ENCODE data around the gene PLA2G2C. TPM values are rescaled to one million over a fixed set of nuclear protein-coding genes. Genes with fewer than 3 reads are reported as not detected.
"Not testable (repeated sequence)": the region's sequence is repeated elsewhere in the genome, so short reads cannot be mapped to it uniquely, and the experiment has no call there.

PLA2G2C gene
- under 1 TPM in 3 of 4 donors, not detected in 1; 0.14 to 0.21 (median 0.14) TPM for polyA plus RNA-seq (ENCODE audit: insufficient read length in 4 of 4)

- DNase-seq (ENCODE audit: low read depth in 4 of 4, low spot score in 2 of 4) = peak in 2 of 4 donors; percentile 23 to 47
Measured at GRCh38 chr1:20185834-20186782, at the start of gene PLA2G2C, which contains the start of gene UBXN10. Gene PLA2G2C, minus strand, starts transcription at chr1:20186518. Its CDS starts 9,155 bp downstream, at chr1:20177363. Gene UBXN10, plus strand, starts transcription at chr1:20186096. Its CDS starts 4,466 bp downstream, at chr1:20190562.

- DNase-seq (ENCODE audit: low read depth in 4 of 4, low spot score in 2 of 4) = no peak
Measured at GRCh38 chr1:20234788-20235535, 48.6 kb upstream of the PLA2G2C start.

- no peak for DNase-seq (ENCODE audit: low read depth in 4 of 4, low spot score in 2 of 4)
Measured at GRCh38 chr1:20233866-20234265, 47.5 kb upstream of the PLA2G2C start.

- no peak for DNase-seq (ENCODE audit: low read depth in 4 of 4, low spot score in 2 of 4)
Measured at GRCh38 chr1:20233394-20233793, 47.1 kb upstream of the PLA2G2C start.

- not testable (repeated sequence) for DNase-seq (ENCODE audit: low read depth in 4 of 4, low spot score in 2 of 4)
Measured at GRCh38 chr1:20232564-20232963, 46.2 kb upstream of the PLA2G2C start.

- DNase-seq (ENCODE audit: low read depth in 4 of 4, low spot score in 2 of 4) = no peak
Measured at GRCh38 chr1:20229171-20229570, 42.9 kb upstream of the PLA2G2C start.

GRCh38 chr1:20228314-20228825 lies 42.1 kb upstream of the PLA2G2C start:
- no peak for DNase-seq (ENCODE audit: low read depth in 4 of 4, low spot score in 2 of 4)

- DNase-seq (ENCODE audit: low read depth in 4 of 4, low spot score in 2 of 4) = no peak
Measured at GRCh38 chr1:20227704-20228103, 41.4 kb upstream of the PLA2G2C start.

GRCh38 chr1:20224546-20224945 lies 38.2 kb upstream of the PLA2G2C start:
- DNase-seq (ENCODE audit: low read depth in 4 of 4, low spot score in 2 of 4) = no peak

- no peak for DNase-seq (ENCODE audit: low read depth in 4 of 4, low spot score in 2 of 4)
Measured at GRCh38 chr1:20223551-20224419, 37.5 kb upstream of the PLA2G2C start.

- no peak for DNase-seq (ENCODE audit: low read depth in 4 of 4, low spot score in 2 of 4)
Measured at GRCh38 chr1:20223106-20223505, 36.8 kb upstream of the PLA2G2C start.

- DNase-seq (ENCODE audit: low read depth in 4 of 4, low spot score in 2 of 4) = no peak
Measured at GRCh38 chr1:20220036-20220435, 33.7 kb upstream of the PLA2G2C start.

- not testable (repeated sequence) for DNase-seq (ENCODE audit: low read depth in 4 of 4, low spot score in 2 of 4)
Measured at GRCh38 chr1:20219053-20219452, 32.7 kb upstream of the PLA2G2C start.

GRCh38 chr1:20216574-20216973 lies 30.3 kb upstream of the PLA2G2C start:
- no peak for DNase-seq (ENCODE audit: low read depth in 4 of 4, low spot score in 2 of 4)

GRCh38 chr1:20215716-20216115 lies 29.4 kb upstream of the PLA2G2C start:
- no peak for DNase-seq (ENCODE audit: low read depth in 4 of 4, low spot score in 2 of 4)

GRCh38 chr1:20212685-20213331 lies 26.5 kb upstream of the PLA2G2C start:
- peak; percentile 37 to 79 (median 61) for DNase-seq (ENCODE audit: low read depth in 4 of 4, low spot score in 2 of 4)

- DNase-seq (ENCODE audit: low read depth in 4 of 4, low spot score in 2 of 4) = no peak
Measured at GRCh38 chr1:20212085-20212684, 25.9 kb upstream of the PLA2G2C start.

- DNase-seq (ENCODE audit: low read depth in 4 of 4, low spot score in 2 of 4) = no peak
Measured at GRCh38 chr1:20211511-20211931, 25.2 kb upstream of the PLA2G2C start.

Measured in left renal cortex interstitium (tissue), 4 donors.